ENCODE results near the gene THAP7. TPM values are rescaled to one million over a fixed set of nuclear protein-coding genes. Genes with fewer than 3 reads are reported as not detected.

THAP7 gene
- total and polyA plus RNA-seq, 2 of the 13 experiments (the other 11 are each of a cell fraction or from before 2014, with no cell fraction given): 13.0 to 25.5 TPM

DNA sequence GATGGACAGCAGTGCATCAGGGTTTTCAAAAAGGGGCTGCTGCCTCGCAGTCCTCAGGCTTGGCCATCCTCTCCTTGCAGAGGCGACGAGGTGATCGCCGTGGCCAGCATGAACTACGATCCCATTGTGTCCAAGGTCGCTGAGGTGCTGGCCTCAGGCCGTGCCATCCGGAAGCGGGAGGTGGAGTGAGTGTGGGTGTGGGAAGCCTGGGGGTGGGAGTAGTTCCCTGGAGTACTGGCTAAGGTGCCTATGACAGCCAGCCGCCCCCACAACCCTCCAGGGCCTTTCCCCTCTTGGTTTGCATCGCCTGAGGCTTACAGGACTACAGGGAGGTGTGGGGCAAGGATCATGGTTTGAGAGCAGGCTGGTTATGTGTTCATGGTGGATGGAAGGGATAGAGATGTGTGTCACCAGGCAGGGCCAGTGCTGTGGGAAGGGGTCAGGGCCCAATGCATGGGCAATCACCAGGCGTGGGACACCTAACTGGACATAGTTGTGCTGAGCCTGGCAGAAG, 21.9 kb downstream of the THAP7 start (continued):
- TF ChIP-seq MYPOP (CRISPR knock-in tag; IDR thresholded peaks at IDR 0.05): no peak
- peak; percentile 74; the same call in 1 of the 2 replicates for TF ChIP-seq ZBTB4 (CRISPR knock-in tag; IDR thresholded peaks at IDR 0.05; ENCODE audit: borderline replicate concordance)
- TF ChIP-seq CERS6 (CRISPR knock-in tag; IDR thresholded peaks at IDR 0.05): no peak
- TF ChIP-seq ZBTB8A (CRISPR knock-in tag; IDR thresholded peaks at IDR 0.05; ENCODE audit: borderline replicate concordance, low read depth): no peak
- peak; percentile 34; the same call in 1 of the 2 replicates for TF ChIP-seq SMAD1 (CRISPR knock-in tag; IDR thresholded peaks at IDR 0.05; ENCODE audit: borderline replicate concordance, low read depth)
- TF ChIP-seq MAZ (IDR thresholded peaks at IDR 0.05; ENCODE audit: borderline replicate concordance, low read depth, low read length): no peak
- 0 out of 2 replicates have a peak, but pooled peaks have one; percentile 46 for TF ChIP-seq MAZ (CRISPR knock-in tag; IDR thresholded peaks at IDR 0.05; ENCODE audit: low read depth)
- no peak for TF ChIP-seq CC2D1A (CRISPR knock-in tag; IDR thresholded peaks at IDR 0.05)
- no peak for TF ChIP-seq ZNF775 (CRISPR knock-in tag; IDR thresholded peaks at IDR 0.05; ENCODE audit: borderline replicate concordance)
- TF ChIP-seq ZNF230 (CRISPR knock-in tag; IDR thresholded peaks at IDR 0.05): no peak
- TF ChIP-seq, protein P1, sequence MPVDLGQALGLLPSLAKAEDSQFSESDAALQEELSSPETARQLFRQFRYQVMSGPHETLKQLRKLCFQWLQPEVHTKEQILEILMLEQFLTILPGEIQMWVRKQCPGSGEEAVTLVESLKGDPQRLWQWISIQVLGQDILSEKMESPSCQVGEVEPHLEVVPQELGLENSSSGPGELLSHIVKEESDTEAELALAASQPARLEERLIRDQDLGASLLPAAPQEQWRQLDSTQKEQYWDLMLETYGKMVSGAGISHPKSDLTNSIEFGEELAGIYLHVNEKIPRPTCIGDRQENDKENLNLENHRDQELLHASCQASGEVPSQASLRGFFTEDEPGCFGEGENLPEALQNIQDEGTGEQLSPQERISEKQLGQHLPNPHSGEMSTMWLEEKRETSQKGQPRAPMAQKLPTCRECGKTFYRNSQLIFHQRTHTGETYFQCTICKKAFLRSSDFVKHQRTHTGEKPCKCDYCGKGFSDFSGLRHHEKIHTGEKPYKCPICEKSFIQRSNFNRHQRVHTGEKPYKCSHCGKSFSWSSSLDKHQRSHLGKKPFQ (CRISPR knock-in tag; IDR thresholded peaks at IDR 0.05; ENCODE audit: insufficient replicate concordance): no peak
- TF ChIP-seq TERF1 (CRISPR knock-in tag; IDR thresholded peaks at IDR 0.05): no peak
- TF ChIP-seq ZNF30 (CRISPR knock-in tag; IDR thresholded peaks at IDR 0.05): 0 out of 2 replicates have a peak, but pooled peaks have one; percentile 71
- no peak for TF ChIP-seq HBP1 (CRISPR knock-in tag; IDR thresholded peaks at IDR 0.05; ENCODE audit: low read depth)
- TF ChIP-seq ZZZ3 (CRISPR knock-in tag; IDR thresholded peaks at IDR 0.05; ENCODE audit: borderline replicate concordance): no peak
- no peak for TF ChIP-seq ZNF530 (CRISPR knock-in tag; IDR thresholded peaks at IDR 0.05; ENCODE audit: low read depth)
